ENCODE results near the gene ITPRIPL2.

ITPRIPL2 gene

DNA sequence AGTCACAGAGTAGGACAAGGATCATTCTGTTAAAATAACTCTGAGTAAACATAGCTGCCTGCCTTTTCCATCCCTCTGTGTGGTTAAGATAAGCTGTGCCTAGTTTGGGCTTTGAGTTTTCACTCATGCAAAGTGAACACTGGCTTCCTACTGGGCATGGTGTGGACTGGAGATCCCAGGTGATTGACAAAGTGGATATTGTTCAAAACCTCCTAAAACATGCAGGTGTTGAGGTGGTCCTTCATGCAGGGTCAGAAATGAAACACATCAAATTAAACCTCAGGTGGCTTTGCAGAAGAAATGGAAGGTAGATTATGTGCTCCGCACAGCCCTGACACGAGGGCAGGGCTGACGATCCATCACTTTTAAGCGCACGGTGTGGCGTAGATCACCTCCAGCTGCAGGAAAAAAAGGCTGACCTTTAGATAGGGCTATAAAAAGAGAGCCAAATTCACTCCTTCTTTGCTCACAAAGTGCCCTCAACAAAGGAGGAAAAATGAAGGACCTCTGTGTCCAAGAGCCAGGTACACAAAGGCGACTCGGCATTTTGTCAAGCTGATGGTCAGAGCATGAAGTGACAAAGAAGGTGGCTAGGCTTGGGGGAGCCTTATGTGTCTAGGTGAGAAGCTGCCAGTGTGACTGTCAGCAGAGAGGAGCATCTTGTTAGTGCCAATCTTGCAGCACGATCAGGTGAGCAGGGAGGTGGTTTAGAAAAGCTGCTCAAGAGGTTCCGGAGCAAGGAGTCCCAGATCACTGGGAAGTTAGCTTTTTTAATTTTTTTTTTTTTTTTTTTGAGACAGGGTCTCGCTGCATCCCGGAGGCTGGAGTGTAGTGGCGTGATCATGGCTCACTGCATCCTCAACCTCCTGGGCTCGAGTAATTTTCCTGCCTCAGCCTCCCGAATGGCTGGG, 19.9 kb upstream of the ITPRIPL2 start:
- Histone ChIP-seq H3K9ac (ENCODE audit: low read depth, low read length, poor library complexity, severe bottlenecking) (no peak overlapping the region), H3K4me1 (ENCODE audit: insufficient read depth, low read length, poor library complexity, severe bottlenecking) (no peaks in the 10 kb centered on the region), H2AFZ (ENCODE audit: low read length) (no peak overlapping the region), H3K27me3 (ENCODE audit: insufficient read depth, low read length, poor library complexity, severe bottlenecking) (no peaks in the 10 kb centered on the region), H3K9me2 (replicated peaks; ENCODE audit: low read depth, low read length) (no peaks in the 10 kb centered on the region), H3K4me2 (ENCODE audit: low read depth, low read length, poor library complexity, severe bottlenecking) (no peak overlapping the region), H3K4me3 (ENCODE audit: low read length, poor library complexity, severe bottlenecking) (no peak overlapping the region), H3K9me3 (ENCODE audit: insufficient read depth, low read depth, low read length) (no peaks in the 10 kb centered on the region), H3F3A (ENCODE audit: low read depth) (no peaks in the 10 kb centered on the region), H3K36me3 (ENCODE audit: insufficient read depth, low read length) (no peaks in the 10 kb centered on the region), H4K20me1 (ENCODE audit: insufficient read depth, low read length, poor library complexity, severe bottlenecking) (no peaks in the 10 kb centered on the region), H3K79me2 (ENCODE audit: insufficient read depth, low read length) (no peaks in the 10 kb centered on the region)
- TF ChIP-seq, protein P1, sequence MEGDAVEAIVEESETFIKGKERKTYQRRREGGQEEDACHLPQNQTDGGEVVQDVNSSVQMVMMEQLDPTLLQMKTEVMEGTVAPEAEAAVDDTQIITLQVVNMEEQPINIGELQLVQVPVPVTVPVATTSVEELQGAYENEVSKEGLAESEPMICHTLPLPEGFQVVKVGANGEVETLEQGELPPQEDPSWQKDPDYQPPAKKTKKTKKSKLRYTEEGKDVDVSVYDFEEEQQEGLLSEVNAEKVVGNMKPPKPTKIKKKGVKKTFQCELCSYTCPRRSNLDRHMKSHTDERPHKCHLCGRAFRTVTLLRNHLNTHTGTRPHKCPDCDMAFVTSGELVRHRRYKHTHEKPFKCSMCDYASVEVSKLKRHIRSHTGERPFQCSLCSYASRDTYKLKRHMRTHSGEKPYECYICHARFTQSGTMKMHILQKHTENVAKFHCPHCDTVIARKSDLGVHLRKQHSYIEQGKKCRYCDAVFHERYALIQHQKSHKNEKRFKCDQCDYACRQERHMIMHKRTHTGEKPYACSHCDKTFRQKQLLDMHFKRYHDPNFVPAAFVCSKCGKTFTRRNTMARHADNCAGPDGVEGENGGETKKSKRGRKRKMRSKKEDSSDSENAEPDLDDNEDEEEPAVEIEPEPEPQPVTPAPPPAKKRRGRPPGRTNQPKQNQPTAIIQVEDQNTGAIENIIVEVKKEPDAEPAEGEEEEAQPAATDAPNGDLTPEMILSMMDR (conservative IDR thresholded peaks at IDR 0.05; ENCODE audit: low read length) = no peak
- TF ChIP-seq EZH2phosphoT487 (IDR thresholded peaks at IDR 0.05; ENCODE audit: borderline replicate concordance) = no peak

DNA sequence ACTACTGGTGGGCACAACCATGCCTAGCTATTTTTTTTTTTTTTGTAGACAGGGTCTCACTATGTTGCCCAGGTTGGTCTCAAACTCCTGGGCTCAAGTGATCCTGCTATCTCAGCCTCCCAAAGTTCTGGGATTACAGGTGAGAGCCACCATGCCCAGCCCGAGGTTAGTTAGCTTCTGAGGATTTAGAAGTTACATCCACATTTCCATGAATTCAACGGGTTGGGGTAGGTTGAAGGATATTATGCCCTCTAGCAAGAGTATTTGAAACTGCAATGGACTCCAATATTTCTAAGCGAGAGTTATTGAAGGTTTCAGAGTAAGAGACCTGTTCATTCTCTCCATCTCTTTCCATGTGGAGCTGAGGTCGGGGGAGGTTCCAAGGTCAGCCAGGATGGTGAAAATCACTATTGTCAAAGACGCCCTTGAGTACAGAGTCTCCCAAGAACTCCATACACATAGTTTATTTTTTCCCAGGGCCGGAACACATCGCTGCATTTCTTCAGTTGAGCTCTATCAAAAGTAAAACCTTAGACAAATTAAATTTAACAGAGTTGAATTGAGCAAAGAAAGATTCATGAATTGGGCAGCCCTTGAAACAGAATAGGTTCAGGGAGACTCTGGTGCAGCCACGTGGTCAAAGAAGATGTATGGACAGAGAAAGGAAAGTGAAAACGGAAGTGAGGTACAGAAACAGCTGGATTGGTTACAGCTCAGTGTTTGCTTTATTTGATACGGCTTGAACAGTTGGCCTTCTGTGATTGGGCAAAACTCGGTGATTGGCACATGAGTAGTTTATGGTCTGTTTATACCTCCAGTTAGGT, 19.0 kb upstream of the ITPRIPL2 start:
- no peak overlapping the region for H3K9ac ChIP-seq (ENCODE audit: low read depth, low read length, poor library complexity, severe bottlenecking)
- H3K9me3 ChIP-seq (ENCODE audit: insufficient read depth, low read depth, low read length) = no peaks in the 10 kb centered on the region
- H3K4me3 ChIP-seq (ENCODE audit: low read length, poor library complexity, severe bottlenecking) = no peak overlapping the region
- H3K9me2 ChIP-seq (replicated peaks; ENCODE audit: low read depth, low read length) = no peaks in the 10 kb centered on the region
- no peaks in the 10 kb centered on the region for H3F3A ChIP-seq (ENCODE audit: low read depth)
- H4K20me1 ChIP-seq (ENCODE audit: insufficient read depth, low read length, poor library complexity, severe bottlenecking) = no peaks in the 10 kb centered on the region
- no peaks in the 10 kb centered on the region for H3K79me2 ChIP-seq (ENCODE audit: insufficient read depth, low read length)
- TF ChIP-seq, protein P1 (conservative IDR thresholded peaks at IDR 0.05; ENCODE audit: low read length) = no peak
- TF ChIP-seq EZH2phosphoT487 (IDR thresholded peaks at IDR 0.05; ENCODE audit: borderline replicate concordance) = no peak
- H2AFZ ChIP-seq (ENCODE audit: low read length) = no peak overlapping the region
- no peak overlapping the region for H3K4me2 ChIP-seq (ENCODE audit: low read depth, low read length, poor library complexity, severe bottlenecking)
- no peaks in the 10 kb centered on the region for H3K36me3 ChIP-seq (ENCODE audit: insufficient read depth, low read length)
- no peaks in the 10 kb centered on the region for H3K4me1 ChIP-seq (ENCODE audit: insufficient read depth, low read length, poor library complexity, severe bottlenecking)
- H3K27me3 ChIP-seq (ENCODE audit: insufficient read depth, low read length, poor library complexity, severe bottlenecking) = no peaks in the 10 kb centered on the region

DNA sequence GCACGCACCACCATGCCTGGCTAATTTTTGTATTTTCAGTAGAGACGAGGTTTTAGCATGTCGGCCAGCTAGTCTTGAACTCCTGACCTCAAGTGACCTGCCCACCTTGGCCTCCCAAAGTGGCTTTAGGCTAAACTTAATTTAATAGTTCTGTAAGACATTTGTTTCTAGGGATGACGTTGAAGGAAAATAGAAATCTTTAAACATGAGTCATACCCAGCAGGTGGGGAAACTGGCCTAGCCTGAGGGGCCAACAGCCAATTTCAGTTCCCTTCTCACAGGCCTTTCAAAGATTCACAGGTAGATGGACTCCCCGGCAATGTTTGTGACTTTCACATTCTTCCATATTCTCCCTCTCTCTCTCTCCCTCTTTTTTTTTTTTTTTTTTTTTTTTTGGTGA, 18.1 kb upstream of the ITPRIPL2 start:
- H3K9me3 ChIP-seq (ENCODE audit: insufficient read depth, low read depth, low read length) = no peaks in the 10 kb centered on the region
- H3K79me2 ChIP-seq (ENCODE audit: insufficient read depth, low read length) = no peaks in the 10 kb centered on the region
- H3K4me1 ChIP-seq (ENCODE audit: insufficient read depth, low read length, poor library complexity, severe bottlenecking) = no peaks in the 10 kb centered on the region
- H3K9ac ChIP-seq (ENCODE audit: low read depth, low read length, poor library complexity, severe bottlenecking) = no peak overlapping the region
- H3K36me3 ChIP-seq (ENCODE audit: insufficient read depth, low read length) = no peaks in the 10 kb centered on the region
- no peaks in the 10 kb centered on the region for H4K20me1 ChIP-seq (ENCODE audit: insufficient read depth, low read length, poor library complexity, severe bottlenecking)
- H2AFZ ChIP-seq (ENCODE audit: low read length) = no peak overlapping the region
- TF ChIP-seq, protein P1 (conservative IDR thresholded peaks at IDR 0.05; ENCODE audit: low read length) = no peak
- no peak for TF ChIP-seq EZH2phosphoT487 (IDR thresholded peaks at IDR 0.05; ENCODE audit: borderline replicate concordance)
- H3K4me2 ChIP-seq (ENCODE audit: low read depth, low read length, poor library complexity, severe bottlenecking) = no peak overlapping the region
- H3K4me3 ChIP-seq (ENCODE audit: low read length, poor library complexity, severe bottlenecking) = no peak overlapping the region
- no peaks in the 10 kb centered on the region for H3F3A ChIP-seq (ENCODE audit: low read depth)
- H3K27me3 ChIP-seq (ENCODE audit: insufficient read depth, low read length, poor library complexity, severe bottlenecking) = no peaks in the 10 kb centered on the region
- no peaks in the 10 kb centered on the region for H3K9me2 ChIP-seq (replicated peaks; ENCODE audit: low read depth, low read length)

All from Loucy (cell line).